ENCODE measurements around the gene AUH. TPM values are rescaled to one million over a fixed set of nuclear protein-coding genes. Genes with fewer than 3 reads are reported as not detected.
"Not testable (repeated sequence)": the region's sequence is repeated elsewhere in the genome, so short reads cannot be mapped to it uniquely, and the experiment has no call there.

AUH gene
- polyA plus RNA-seq, 1 donor, result 15.0 TPM

- DNase-seq (ENCODE audit: low read depth), result no peak
Measured at GRCh38 chr9:91379426-91379825, 17.7 kb upstream of the AUH start.

DNA sequence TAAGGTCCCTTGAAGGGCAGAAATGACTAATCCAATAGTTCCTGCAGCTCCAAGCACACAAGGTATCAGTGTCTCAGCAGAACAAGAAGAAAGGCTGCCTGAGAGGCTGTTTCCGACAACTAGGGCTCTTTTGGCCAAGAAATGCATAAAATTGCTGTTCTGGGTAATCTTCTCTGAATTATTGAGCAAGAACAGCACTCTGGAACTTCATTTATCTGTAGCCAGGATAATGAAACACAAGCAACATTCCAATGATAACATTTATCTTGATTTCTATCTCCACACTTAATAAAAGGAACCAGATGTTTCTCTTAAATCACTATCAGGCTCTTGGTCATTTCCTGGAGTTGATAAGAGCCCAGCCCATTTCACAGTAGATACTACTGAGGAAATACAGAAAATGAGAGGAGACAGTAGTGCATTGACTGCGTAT, 17.0 kb upstream of the AUH start:
- no peak for DNase-seq (ENCODE audit: low read depth)

DNA sequence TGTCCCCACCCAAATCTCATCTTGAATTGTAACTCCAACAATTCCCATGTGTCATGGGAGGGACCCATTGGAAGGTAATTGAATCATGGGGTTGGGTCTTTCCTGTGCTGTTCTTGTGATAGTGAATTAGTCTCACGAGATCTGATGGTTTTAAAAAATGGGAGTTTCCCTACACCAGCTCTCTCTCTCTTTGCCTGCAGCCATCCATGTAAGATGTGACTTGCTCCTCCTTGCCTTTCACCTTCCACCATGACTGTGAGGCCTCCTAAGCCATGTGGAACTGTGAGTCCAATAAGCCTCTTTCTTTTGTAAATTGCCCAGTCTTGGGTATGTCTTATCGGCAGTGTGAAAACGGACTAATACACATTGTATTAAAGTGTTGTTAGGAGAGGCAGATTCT, 16.3 kb upstream of the AUH start:
- DNase-seq (ENCODE audit: low read depth), result not testable (repeated sequence)

GRCh38 chr9:91376239-91376638, 14.5 kb upstream of the AUH start:
- no peak for DNase-seq (ENCODE audit: low read depth)

DNA sequence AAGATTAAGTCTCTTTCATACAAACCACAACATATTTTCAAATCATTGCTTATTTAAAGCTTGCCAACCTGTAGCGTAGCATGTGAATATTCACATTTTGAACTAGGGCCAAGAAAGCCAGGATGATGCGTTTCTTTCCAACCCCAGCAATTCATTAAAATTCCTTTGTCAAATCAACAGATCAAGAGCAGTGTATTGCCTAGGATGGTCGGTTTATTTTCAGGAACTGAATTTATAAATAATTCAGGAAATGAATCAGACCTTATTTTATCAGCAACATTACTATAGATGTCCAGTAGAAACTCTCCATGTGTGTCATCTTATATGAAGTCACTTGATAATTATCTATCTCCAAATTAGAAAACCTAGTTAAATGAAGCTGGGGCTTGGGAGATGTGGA, 13.2 kb upstream of the AUH start:
- DNase-seq (ENCODE audit: low read depth), result no peak

- no peak for DNase-seq (ENCODE audit: low read depth)
Measured at GRCh38 chr9:91371894-91372293, 10.2 kb upstream of the AUH start.

DNA sequence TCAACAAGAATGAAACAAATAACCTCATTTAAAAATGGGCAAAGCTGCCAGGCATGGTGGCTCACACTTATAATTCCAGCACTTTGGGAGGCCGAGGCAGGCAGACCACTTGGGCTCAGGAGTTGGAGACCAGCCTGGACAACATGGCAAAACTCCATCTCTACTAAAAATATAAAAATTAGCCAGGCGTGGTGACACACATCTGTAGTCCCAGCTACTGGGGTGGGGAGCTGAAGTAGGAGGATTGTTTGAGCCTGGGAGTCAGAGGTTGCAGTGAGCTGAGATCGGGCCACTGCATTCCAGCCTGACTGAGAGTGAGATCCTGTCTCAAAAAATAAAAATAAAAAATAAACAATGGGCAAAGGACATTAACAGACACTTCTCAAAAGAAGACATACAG, 8.3 kb upstream of the AUH start:
- DNase-seq (ENCODE audit: low read depth), result not testable (repeated sequence)

DNA sequence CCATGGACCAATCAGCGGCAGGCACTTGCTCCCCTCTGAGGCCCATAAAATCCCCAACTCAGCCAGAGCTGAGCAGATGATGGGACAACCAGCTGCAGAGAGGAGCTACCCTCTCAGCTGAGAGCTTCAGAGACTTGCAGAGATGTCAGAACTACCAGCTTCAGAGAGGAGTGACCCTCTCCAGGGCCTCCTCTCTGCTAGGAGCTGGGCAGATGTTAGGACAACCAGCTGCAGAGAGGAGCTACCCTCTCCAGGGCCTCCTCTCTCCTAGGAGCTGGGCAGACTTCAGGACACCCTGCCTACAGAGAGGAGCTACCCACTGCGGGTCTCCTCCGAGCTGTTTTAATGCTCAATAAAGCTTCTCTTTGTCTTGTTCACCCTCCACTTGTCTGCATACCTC, 3.0 kb upstream of the AUH start:
- DNase-seq (ENCODE audit: low read depth), result no peak

- DNase-seq (ENCODE audit: low read depth), result no peak
Measured at GRCh38 chr9:91364005-91364404, 2.3 kb upstream of the AUH start.

- no peak for DNase-seq (ENCODE audit: low read depth)
Measured at GRCh38 chr9:91362051-91362611, 413 bp upstream of the AUH start.

DNA sequence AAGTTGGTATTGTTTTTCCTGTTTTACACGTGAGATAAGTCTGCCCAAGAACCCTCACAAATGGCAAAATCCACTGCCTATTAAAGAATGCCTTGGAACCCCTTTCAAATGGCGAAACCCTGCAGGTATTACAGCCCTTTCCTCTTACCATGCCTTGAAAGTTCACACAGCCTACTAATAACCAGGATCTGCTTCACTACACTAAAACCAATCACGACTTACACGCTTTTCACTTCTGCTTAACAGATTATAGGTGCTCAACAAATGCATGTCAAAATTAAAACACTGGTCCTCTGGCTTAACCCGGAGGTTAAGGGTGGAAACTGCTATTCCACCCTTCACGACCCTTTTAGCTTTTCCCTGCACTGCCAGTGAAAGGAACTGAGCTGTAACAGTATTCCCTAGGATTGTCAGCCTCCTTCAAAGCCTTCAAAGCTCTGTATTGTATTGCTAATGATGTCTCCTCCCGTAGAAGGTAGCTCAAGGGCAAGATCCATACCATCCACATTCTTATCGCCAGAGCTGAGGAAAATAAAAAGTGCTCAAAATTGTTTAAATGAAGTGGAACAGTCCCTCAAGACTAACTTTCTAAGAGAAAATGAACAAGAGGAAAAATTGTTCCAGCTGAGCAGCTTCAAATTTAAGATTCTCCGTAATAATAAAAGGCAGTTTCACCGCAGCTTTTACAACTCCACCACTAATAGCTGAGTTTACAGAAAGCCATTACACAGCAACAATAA, 997 bp downstream of the AUH start:
- no peak for DNase-seq (ENCODE audit: low read depth)

DNA sequence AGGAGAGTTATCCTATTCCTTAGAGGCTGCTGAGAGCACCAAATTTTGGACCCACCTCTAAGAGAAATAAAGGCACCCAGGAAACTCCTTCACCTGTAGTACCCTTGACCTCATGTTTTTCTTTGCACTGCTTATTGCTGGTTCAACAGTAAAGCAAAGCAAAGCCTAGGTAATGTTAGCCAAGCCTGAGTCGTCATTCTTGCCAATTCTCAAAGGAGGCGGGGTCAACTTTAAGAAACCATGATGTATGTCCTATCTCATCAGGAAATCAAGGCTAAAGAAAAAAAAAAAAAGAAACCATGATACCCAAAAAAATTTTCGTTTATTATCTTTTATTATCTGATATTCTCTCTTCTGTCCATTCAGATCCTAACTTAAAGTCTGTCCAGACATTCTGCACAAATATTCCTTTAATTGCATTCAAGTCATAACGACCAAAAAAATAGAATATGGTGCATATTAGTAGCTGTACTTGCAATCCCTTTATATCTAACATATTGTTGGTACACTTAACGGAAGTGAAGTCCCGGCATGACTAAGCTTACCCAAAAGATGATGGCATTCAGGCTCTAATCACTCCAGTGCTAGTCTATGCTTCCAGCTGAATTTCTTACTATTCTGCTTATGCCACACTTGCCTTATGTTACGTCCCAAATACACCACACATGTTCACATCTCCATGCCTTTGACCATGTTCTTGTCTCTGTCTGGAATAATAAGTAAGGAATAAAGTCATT, 1.8 kb downstream of the AUH start:
- no peak for DNase-seq (ENCODE audit: low read depth)

DNA sequence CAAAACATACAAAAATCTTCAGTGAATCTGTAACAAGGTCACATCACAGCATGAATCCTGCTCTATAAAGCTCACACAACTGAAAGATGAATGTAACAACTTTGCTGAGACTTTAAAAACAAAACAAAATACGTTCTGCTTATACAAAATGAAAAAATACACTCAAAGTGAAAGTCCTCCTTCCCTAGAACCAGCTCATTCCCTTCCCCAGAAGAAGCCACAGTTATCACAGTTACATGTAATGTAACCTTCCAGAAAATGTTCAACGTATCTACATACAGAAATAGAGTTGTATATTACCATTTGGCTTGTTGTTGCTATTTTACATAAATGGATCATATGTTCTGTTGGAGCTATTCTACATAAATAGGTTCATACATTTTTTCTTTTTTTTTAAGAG, 2.6 kb downstream of the AUH start:
- no peak for DNase-seq (ENCODE audit: low read depth)

DNA sequence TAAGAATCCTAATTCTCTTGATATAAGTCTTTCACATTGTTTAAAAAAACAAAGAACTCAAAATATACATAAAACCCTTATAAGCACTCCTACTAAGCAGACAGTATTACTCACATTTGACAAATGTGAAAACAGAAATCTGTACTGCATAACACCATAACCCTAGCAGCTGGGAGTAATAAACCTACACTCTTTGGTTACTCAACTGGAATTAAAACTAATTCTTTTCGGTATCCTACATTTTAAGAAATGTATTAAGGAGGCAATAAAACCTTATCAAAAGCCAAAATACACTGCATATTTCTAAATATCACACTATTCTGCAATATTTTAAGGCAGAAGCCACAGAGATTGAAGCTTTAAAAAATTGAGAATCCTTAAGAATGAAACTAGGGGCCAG, 6.8 kb downstream of the AUH start:
- DNase-seq (ENCODE audit: low read depth), result no peak

GRCh38 chr9:91349115-91349555, 12.6 kb downstream of the AUH start:
- DNase-seq (ENCODE audit: low read depth), result no peak

DNA sequence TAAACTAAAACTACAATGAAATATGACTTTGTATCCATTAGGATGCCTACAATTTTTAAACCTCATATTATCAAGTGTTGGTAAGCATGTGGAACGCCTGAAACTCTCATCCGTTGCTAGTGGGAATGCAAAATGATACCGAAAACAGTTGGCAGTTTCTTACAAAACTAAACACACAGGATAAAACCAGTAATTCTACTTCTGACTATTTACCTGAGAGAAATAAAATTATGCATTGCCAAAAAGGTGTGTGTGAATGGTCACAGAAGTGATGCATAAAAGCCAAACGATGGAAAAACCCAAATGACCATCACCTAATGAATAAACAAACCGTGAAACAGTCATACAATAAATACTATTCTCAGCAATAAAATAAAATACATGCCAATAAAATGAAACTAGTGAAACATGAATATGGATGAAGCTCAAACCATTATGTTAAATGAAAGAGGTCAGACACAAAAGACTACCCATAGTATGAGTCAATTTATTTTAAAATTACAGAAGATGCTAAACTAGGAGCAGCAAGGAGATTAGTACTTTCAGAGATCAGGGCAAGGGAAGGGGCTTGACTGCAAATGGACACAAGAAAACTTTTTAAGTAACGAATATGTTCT, 13.4 kb downstream of the AUH start:
- no peak for DNase-seq (ENCODE audit: low read depth)

DNA sequence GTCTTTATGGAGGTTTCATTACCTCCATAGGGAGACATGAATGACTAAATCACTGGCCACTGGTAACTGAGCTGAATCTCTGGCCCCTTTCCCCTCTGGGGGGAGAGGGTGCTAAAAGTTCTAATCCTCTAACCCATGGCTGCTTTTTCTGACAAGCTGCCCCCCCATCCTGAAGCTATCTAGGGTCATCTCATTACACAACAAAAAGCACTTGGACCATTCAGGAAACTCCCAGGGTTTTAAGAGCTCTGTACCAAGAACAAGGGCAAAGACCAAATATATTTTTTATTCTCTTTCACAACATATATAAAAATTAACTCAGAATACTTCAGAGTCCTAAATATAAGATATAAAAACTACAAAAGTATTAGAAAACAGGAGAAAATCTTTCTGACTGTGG, 14.3 kb downstream of the AUH start:
- DNase-seq (ENCODE audit: low read depth), result no peak

- DNase-seq (ENCODE audit: low read depth), result no peak
Measured at GRCh38 chr9:91346644-91347043, 15.1 kb downstream of the AUH start.

- DNase-seq (ENCODE audit: low read depth), result no peak
Measured at GRCh38 chr9:91345978-91346377, 15.7 kb downstream of the AUH start.

GRCh38 chr9:91342575-91342974, 19.1 kb downstream of the AUH start:
- no peak for DNase-seq (ENCODE audit: low read depth)

DNA sequence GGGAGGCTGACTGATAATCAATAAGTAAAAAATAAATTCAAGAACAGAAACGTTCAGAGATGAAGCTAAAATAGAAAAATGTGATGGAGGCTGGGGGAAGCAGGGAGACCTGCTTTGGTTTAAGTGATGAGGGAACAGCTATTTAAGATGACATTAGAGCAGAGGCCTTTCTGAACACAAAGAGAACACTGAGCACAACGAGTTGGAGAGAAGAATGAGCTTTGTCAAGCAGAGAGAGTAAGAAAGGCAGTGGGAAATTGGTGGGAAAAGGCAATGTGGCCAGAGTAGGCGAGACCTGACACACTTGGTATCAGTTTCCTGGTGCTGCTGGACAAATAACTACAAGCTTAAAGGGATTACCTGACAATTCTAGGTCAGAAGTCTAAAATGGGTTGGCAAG, 20.0 kb downstream of the AUH start:
- no peak for DNase-seq (ENCODE audit: low read depth)

GRCh38 chr9:91341258-91341746, 20.4 kb downstream of the AUH start:
- DNase-seq (ENCODE audit: low read depth), result no peak

Measured in forelimb muscle (tissue), 1 donor.